Endothelial cell of umbilical vein (primary cell): ENCODE data around the gene FNDC5. TPM values are rescaled to one million over a fixed set of nuclear protein-coding genes. Genes with fewer than 3 reads are reported as not detected.

ENCODE experiments used
- BruUV-seq: library from RNA; stranded (reverse); fragments of 400-500 nt; replicated peaks from 2 replicates; lab custom pipeline; 2021; lab: Mats Ljungman, UMichigan
- CTCF ChIA-PET: fragments of 300-600, 350-600 bp; sonication (Branson Sonifier 250); formaldehyde crosslinking; loops from one replicate; lab custom pipeline; 2021; ENCODE audit warnings: antibody characterized with exemption, inconsistent platforms; lab: Charles Lee
- POLR2A ChIA-PET: fragments of 300-600, 350-600 bp; sonication (Branson Sonifier 250); formaldehyde crosslinking; loops from one replicate; lab custom pipeline; 2021; ENCODE audit warnings: antibody characterized with exemption, inconsistent platforms; lab: Charles Lee
- DNase-seq: peaks from one replicate; pipeline ENCODE4 v3.0.0-alpha.2; 2011; ENCODE audit warnings: low read depth, low spot score
- FAIRE-seq: peaks from 2 replicates; lab custom pipeline; 2011; peaks lifted over from hg19 to GRCh38; lab: Jason Lieb, UNC
- H2AFZ ChIP-seq: 2 replicates; pipeline ENCODE4 v1.6.0; 2012; ENCODE audit warnings: low read depth, low read length, control low read depth, inconsistent platforms
- H3K27ac ChIP-seq: 2 replicates; pipeline ENCODE4 v1.5.1; 2011; ENCODE audit warnings: low read depth, mild to moderate bottlenecking, control low read depth, low read length, moderate library complexity; ENCODE audit not compliant: insufficient read depth
- H3K27me3 ChIP-seq, 2 experiments: 2 replicates each; pipeline versions ENCODE4 v1.6.0 to v1.6.1; 2011; ENCODE audit warnings: low read length in 2 of 2, mixed read lengths in 1 of 2; ENCODE audit not compliant: control insufficient read depth in 2 of 2, insufficient read depth in 2 of 2
- H3K36me3 ChIP-seq, 2 experiments: 2 replicates in 1 of 2; 3 replicates in 1 of 2; pipeline ENCODE4 v1.5.1; 2011; ENCODE audit warnings: low read length in 2 of 2, mild to moderate bottlenecking in 1 of 2, moderate library complexity in 1 of 2; ENCODE audit not compliant: control insufficient read depth in 2 of 2, insufficient read depth in 2 of 2; ENCODE audit errors: extremely low read depth in 1 of 2
- H3K4me1 ChIP-seq: 3 replicates; pipeline ENCODE4 v1.5.1; 2011; ENCODE audit warnings: mild to moderate bottlenecking, low read length; ENCODE audit not compliant: control insufficient read depth, insufficient read depth; ENCODE audit errors: extremely low read depth
- H3K4me2 ChIP-seq: 2 replicates; pipeline ENCODE4 v1.6.1; 2011; ENCODE audit warnings: low read length, control low read depth, mixed read lengths; ENCODE audit not compliant: insufficient read depth
- H3K4me3 ChIP-seq, 3 experiments: fragments of 200-600 bp in 1 of 3; sonication (generic), shearing (Covaris generic) in 1 of 3; replicated peaks in 1 of 3; 2 replicates each; pipeline ENCODE4 v1.5.1; 2011 to 2016; ENCODE audit warnings: control low read depth in 3 of 3, low read length in 3 of 3, mild to moderate bottlenecking in 2 of 3, inconsistent platforms in 1 of 3, low read depth in 1 of 3, moderate library complexity in 1 of 3; ENCODE audit not compliant: insufficient read depth in 1 of 3
- H3K79me2 ChIP-seq: 2 replicates; pipeline ENCODE4 v1.6.0; 2012; ENCODE audit warnings: low read length, inconsistent platforms; ENCODE audit not compliant: control insufficient read depth, insufficient read depth
- H3K9ac ChIP-seq: replicated peaks from 2 replicates; pipeline ENCODE3; 2011; ENCODE audit warnings: low read length, control low read depth; ENCODE audit not compliant: insufficient read depth; ENCODE audit errors: extremely low read depth
- H3K9me1 ChIP-seq: replicated peaks from 3 replicates; pipeline ENCODE4 v1.6.0; 2011; ENCODE audit warnings: mild to moderate bottlenecking, low read length; ENCODE audit not compliant: control insufficient read depth, insufficient read depth; ENCODE audit errors: extremely low read depth
- H3K9me3 ChIP-seq: replicated peaks from 2 replicates; pipeline ENCODE4 v1.5.1; 2012; ENCODE audit warnings: low read length, inconsistent platforms; ENCODE audit not compliant: control insufficient read depth, insufficient read depth
- H4K20me1 ChIP-seq: replicated peaks from 2 replicates; pipeline ENCODE3; 2011; ENCODE audit warnings: mild to moderate bottlenecking, low read length; ENCODE audit not compliant: control insufficient read depth, insufficient read depth; ENCODE audit errors: extremely low read depth
- EZH2 ChIP-seq: IDR thresholded peaks from 2 replicates; pipeline ENCODE4 v1.6.1; 2012; ENCODE audit warnings: borderline replicate concordance, low read depth, mild to moderate bottlenecking, moderate library complexity, low read length, inconsistent platforms; ENCODE audit not compliant: severe bottlenecking
- FOS ChIP-seq: IDR thresholded peaks from 2 replicates; pipeline ENCODE4 v1.6.1; 2011; ENCODE audit warnings: mild to moderate bottlenecking, low read length, moderate library complexity, borderline replicate concordance; ENCODE audit not compliant: insufficient read depth
- GATA2 ChIP-seq: IDR thresholded peaks from 2 replicates; pipeline ENCODE4 v1.7.0; 2011; ENCODE audit warnings: low read depth, mild to moderate bottlenecking, moderate library complexity, mixed read lengths, low read length; ENCODE audit not compliant: insufficient read length, insufficient read depth
- JUN ChIP-seq: IDR thresholded peaks from 2 replicates; pipeline ENCODE4 v1.6.1; 2011; ENCODE audit warnings: borderline replicate concordance, low read depth; ENCODE audit not compliant: insufficient read length, insufficient read depth
- MYC ChIP-seq: IDR thresholded peaks from one replicate; pipeline ENCODE4 v1.6.1; 2011; ENCODE audit warnings: mild to moderate bottlenecking, low read depth, low read length
- POLR2A ChIP-seq: IDR thresholded peaks from 2 replicates; pipeline ENCODE4 v1.6.1; 2012; ENCODE audit warnings: low read depth, mild to moderate bottlenecking, control low read depth, low read length
- POLR2AphosphoS5 ChIP-seq: IDR thresholded peaks from 2 replicates; pipeline ENCODE4 v1.6.1; 2012; ENCODE audit warnings: low read depth, mild to moderate bottlenecking, control low read depth, low read length, moderate library complexity; ENCODE audit not compliant: insufficient read depth
- dilution Hi-C: fragments of 300-500 bp; cut with MboI; formaldehyde crosslinking; loops from one replicate; pipeline ENCODE4 v1.15.0; 2019; ENCODE audit warnings: low sequenced_read_pairs; ENCODE audit not compliant: extremely low pct_ligation_motif_present
- intact Hi-C: fragments of 100-400 bp; cut with micrococcal nuclease; formaldehyde crosslinking; loops from one replicate; pipeline ENCODE4 v1.10.0; 2022
- polyA plus RNA-seq, 4 experiments: library from polyadenylated mRNA; depleted of rRNA in 3 of 4; stranded (reverse) in 3 of 4; unstranded in 1 of 4; fragments of >200 nt; gene quantifications; 2 replicates each; pipeline versions ENCODE4 v1.2.1 to v1.2.3, GENCODE V29; 2011 to 2012; ENCODE audit warnings: missing spikeins in 1 of 4
- total RNA-seq: library from RNA; stranded (reverse); gene quantifications from 2 replicates; pipeline ENCODE4 v1.2.3, GENCODE V29; 2021
- TF ChIP-seq, protein P1 (sequence below), 2 donors: IDR thresholded peaks; 1 replicate in 1 of 2; 2 replicates in 1 of 2; pipeline ENCODE4 v1.5.1; 2011; ENCODE audit warnings: low read length in 2 of 2, mild to moderate bottlenecking in 2 of 2, moderate library complexity in 2 of 2, control low read depth in 1 of 2, inconsistent platforms in 1 of 2, low read depth in 1 of 2; ENCODE audit not compliant: insufficient read depth in 1 of 2; ENCODE audit errors: extremely low read depth in 1 of 2
- TF ChIP-seq, protein P2 (sequence below): IDR thresholded peaks from 2 replicates; pipeline ENCODE4 v1.6.1; 2011; ENCODE audit not compliant: insufficient read depth, insufficient read length

Gene FNDC5
- total and polyA plus RNA-seq, 2 donors (not counting 3 experiments of a cell fraction or from before 2014, with no cell fraction given) = 0.14 to 0.64 TPM

DNA sequence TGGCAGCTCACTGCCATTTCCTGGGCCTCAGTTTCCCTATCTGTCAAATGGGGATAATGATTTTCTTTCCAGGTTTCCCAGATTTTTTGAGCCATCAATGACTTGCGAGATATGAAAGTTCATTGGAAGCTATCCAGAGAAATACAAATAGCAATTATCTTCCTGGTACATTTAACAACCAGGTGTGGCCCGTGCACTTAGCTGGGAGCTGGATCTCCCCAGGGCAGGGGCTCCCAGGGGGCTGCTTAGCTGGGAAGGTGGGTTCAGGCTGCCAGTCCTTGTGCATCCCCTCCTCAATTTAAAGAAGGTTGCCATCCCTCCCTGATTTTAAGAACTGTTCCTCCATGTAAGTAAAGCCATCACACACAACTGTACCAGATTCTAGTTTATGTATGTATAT lies 34.1 kb upstream of the FNDC5 start:
- ChIA-PET POLR2A (no interaction called here), CTCF (interaction anchor here (0.7 to 1.8 kb wide), 3 partner anchors 16 to 184 kb away, joined by 3 to 5 read pairs (median 4); no protein-coding TSS in a partner anchor)
- Histone ChIP-seq H3K27ac (no peak overlapping the region), H3K4me1 (peaks cover 5% of the 10 kb centered on the region), H3K79me2 (no peaks in the 10 kb centered on the region), H2AFZ (no peak overlapping the region), H3K4me2 (no peak overlapping the region), H3K27me3 (peaks cover 0 to 3% of the 10 kb centered on the region in 2 experiments), H3K9me3 (no peaks in the 10 kb centered on the region), H3K36me3 (no peaks in the 10 kb centered on the region), H3K9me1 (no peaks in the 10 kb centered on the region), H3K9ac (no peak overlapping the region), H3K4me3 (no peak overlapping the region), H4K20me1 (no peaks in the 10 kb centered on the region)
- no peak for DNase-seq
- FAIRE-seq = no peak
- intact Hi-C loops (no loop called here), dilution Hi-C loops (no loop called here)
- BruUV-seq = no TSS peak
- TF ChIP-seq POLR2AphosphoS5 (no peak), FOS (no peak), POLR2A (no peak), EZH2 (no peak)

DNA sequence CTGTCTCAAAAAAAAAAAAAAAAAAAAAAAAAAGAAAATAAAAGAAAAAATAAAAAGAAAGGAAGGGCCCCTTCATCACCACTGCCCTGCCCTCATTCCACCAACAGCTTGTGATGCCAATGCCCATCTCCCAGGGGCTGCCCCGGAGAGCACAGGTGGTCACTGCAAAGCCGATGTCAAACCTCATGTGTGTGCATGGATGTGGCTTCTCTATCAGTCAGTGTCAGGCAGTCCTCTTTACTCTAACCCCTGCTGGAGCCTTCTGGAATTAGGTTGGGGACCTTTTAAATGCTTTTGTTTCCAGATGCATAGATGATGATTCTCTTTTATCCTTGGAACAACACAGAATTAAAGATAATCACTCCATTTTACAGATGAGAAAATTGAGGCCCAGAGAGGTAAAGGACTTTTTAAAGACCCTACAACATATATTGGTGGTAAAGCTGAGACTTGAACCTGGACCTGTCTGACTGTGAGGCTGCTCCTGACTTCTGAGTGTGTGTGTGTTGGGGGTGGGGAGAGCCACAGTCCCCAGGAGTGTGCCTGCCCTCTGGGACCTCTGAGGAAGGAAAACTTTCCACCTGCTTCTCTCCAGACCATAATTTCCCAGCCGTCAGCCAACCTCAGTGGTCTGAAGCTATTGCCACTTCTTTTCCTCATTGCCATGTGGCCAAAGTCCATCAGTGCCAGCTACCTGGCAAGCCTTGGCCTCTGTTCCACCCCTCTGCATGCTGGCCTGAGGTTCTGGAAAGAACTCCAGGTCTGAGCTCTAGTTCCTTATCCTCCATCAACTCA lies 33.5 kb upstream of the FNDC5 start:
- Histone ChIP-seq H3K36me3 (no peaks in the 10 kb centered on the region), H3K9me1 (no peaks in the 10 kb centered on the region), H3K27ac (no peak overlapping the region), H3K9ac (no peak overlapping the region), H3K27me3 (peaks cover 0 to 3% of the 10 kb centered on the region in 2 experiments), H3K9me3 (no peaks in the 10 kb centered on the region), H4K20me1 (no peaks in the 10 kb centered on the region), H3K79me2 (no peaks in the 10 kb centered on the region), H3K4me3 (no peak overlapping the region), H3K4me2 (no peak overlapping the region), H2AFZ (no peak overlapping the region), H3K4me1 (peaks cover 5% of the 10 kb centered on the region)
- FAIRE-seq (no peak), DNase-seq (no peak)
- BruUV-seq = no TSS peak
- intact Hi-C loops = no loop called here
- no peak for TF ChIP-seq MYC
- TF ChIP-seq GATA2 = no peak
- TF ChIP-seq, protein P1, sequence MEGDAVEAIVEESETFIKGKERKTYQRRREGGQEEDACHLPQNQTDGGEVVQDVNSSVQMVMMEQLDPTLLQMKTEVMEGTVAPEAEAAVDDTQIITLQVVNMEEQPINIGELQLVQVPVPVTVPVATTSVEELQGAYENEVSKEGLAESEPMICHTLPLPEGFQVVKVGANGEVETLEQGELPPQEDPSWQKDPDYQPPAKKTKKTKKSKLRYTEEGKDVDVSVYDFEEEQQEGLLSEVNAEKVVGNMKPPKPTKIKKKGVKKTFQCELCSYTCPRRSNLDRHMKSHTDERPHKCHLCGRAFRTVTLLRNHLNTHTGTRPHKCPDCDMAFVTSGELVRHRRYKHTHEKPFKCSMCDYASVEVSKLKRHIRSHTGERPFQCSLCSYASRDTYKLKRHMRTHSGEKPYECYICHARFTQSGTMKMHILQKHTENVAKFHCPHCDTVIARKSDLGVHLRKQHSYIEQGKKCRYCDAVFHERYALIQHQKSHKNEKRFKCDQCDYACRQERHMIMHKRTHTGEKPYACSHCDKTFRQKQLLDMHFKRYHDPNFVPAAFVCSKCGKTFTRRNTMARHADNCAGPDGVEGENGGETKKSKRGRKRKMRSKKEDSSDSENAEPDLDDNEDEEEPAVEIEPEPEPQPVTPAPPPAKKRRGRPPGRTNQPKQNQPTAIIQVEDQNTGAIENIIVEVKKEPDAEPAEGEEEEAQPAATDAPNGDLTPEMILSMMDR (IDR thresholded peaks at IDR 0.05; ENCODE audit: extremely low read depth in 1 of 2, insufficient read depth in 1 of 2, low read depth in 1 of 2, low read length in 2 of 2) = no peak
- no peak for TF ChIP-seq POLR2AphosphoS5
- TF ChIP-seq, protein P2, sequence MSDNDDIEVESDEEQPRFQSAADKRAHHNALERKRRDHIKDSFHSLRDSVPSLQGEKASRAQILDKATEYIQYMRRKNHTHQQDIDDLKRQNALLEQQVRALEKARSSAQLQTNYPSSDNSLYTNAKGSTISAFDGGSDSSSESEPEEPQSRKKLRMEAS = no peak
- no peak for TF ChIP-seq FOS
- TF ChIP-seq JUN = no peak
- no peak for TF ChIP-seq POLR2A
- TF ChIP-seq EZH2 = no peak
- POLR2A ChIA-PET = interaction anchor here (0.7 kb wide), 1 partner anchor 28 kb away, joined by 7 read pairs; no protein-coding TSS in a partner anchor
- CTCF ChIA-PET = interaction anchor here (1.5 to 1.8 kb wide), 2 partner anchors 29 to 185 kb away, joined by 4 to 5 read pairs; no protein-coding TSS in a partner anchor
- dilution Hi-C loops = no loop called here
